Endothelial cell of umbilical vein (primary cell): ENCODE results near the gene PRDM16. TPM values are rescaled to one million over a fixed set of nuclear protein-coding genes. Genes with fewer than 3 reads are reported as not detected.

Source experiments
- BruUV-seq: library from RNA; stranded (reverse); fragments of 400-500 nt; replicated peaks from 2 replicates; lab custom pipeline; 2021; lab: Mats Ljungman, UMichigan
- CTCF ChIA-PET: fragments of 300-600, 350-600 bp; sonication (Branson Sonifier 250); formaldehyde crosslinking; loops from one replicate; lab custom pipeline; 2021; ENCODE audit warnings: antibody characterized with exemption, inconsistent platforms; lab: Charles Lee
- POLR2A ChIA-PET: fragments of 300-600, 350-600 bp; sonication (Branson Sonifier 250); formaldehyde crosslinking; loops from one replicate; lab custom pipeline; 2021; ENCODE audit warnings: antibody characterized with exemption, inconsistent platforms; lab: Charles Lee
- DNase-seq: peaks from one replicate; pipeline ENCODE4 v3.0.0-alpha.2; 2011; ENCODE audit warnings: low read depth, low spot score
- FAIRE-seq: peaks from 2 replicates; lab custom pipeline; 2011; peaks lifted over from hg19 to GRCh38; lab: Jason Lieb, UNC
- H2AFZ ChIP-seq: 2 replicates; pipeline ENCODE4 v1.6.0; 2012; ENCODE audit warnings: low read depth, low read length, control low read depth, inconsistent platforms
- H3K27ac ChIP-seq: 2 replicates; pipeline ENCODE4 v1.5.1; 2011; ENCODE audit warnings: low read depth, mild to moderate bottlenecking, control low read depth, low read length, moderate library complexity; ENCODE audit not compliant: insufficient read depth
- H3K27me3 ChIP-seq, 2 experiments: 2 replicates each; pipeline versions ENCODE4 v1.6.0 to v1.6.1; 2011; ENCODE audit warnings: low read length in 2 of 2, mixed read lengths in 1 of 2; ENCODE audit not compliant: control insufficient read depth in 2 of 2, insufficient read depth in 2 of 2
- H3K36me3 ChIP-seq, 2 experiments: 2 replicates in 1 of 2; 3 replicates in 1 of 2; pipeline ENCODE4 v1.5.1; 2011; ENCODE audit warnings: low read length in 2 of 2, mild to moderate bottlenecking in 1 of 2, moderate library complexity in 1 of 2; ENCODE audit not compliant: control insufficient read depth in 2 of 2, insufficient read depth in 2 of 2; ENCODE audit errors: extremely low read depth in 1 of 2
- H3K4me1 ChIP-seq: 3 replicates; pipeline ENCODE4 v1.5.1; 2011; ENCODE audit warnings: mild to moderate bottlenecking, low read length; ENCODE audit not compliant: control insufficient read depth, insufficient read depth; ENCODE audit errors: extremely low read depth
- H3K4me2 ChIP-seq: 2 replicates; pipeline ENCODE4 v1.6.1; 2011; ENCODE audit warnings: low read length, control low read depth, mixed read lengths; ENCODE audit not compliant: insufficient read depth
- H3K4me3 ChIP-seq, 3 experiments: fragments of 200-600 bp in 1 of 3; sonication (generic), shearing (Covaris generic) in 1 of 3; replicated peaks in 1 of 3; 2 replicates each; pipeline ENCODE4 v1.5.1; 2011 to 2016; ENCODE audit warnings: control low read depth in 3 of 3, low read length in 3 of 3, mild to moderate bottlenecking in 2 of 3, inconsistent platforms in 1 of 3, low read depth in 1 of 3, moderate library complexity in 1 of 3; ENCODE audit not compliant: insufficient read depth in 1 of 3
- H3K79me2 ChIP-seq: 2 replicates; pipeline ENCODE4 v1.6.0; 2012; ENCODE audit warnings: low read length, inconsistent platforms; ENCODE audit not compliant: control insufficient read depth, insufficient read depth
- H3K9ac ChIP-seq: replicated peaks from 2 replicates; pipeline ENCODE3; 2011; ENCODE audit warnings: low read length, control low read depth; ENCODE audit not compliant: insufficient read depth; ENCODE audit errors: extremely low read depth
- H3K9me1 ChIP-seq: replicated peaks from 3 replicates; pipeline ENCODE4 v1.6.0; 2011; ENCODE audit warnings: mild to moderate bottlenecking, low read length; ENCODE audit not compliant: control insufficient read depth, insufficient read depth; ENCODE audit errors: extremely low read depth
- H3K9me3 ChIP-seq: replicated peaks from 2 replicates; pipeline ENCODE4 v1.5.1; 2012; ENCODE audit warnings: low read length, inconsistent platforms; ENCODE audit not compliant: control insufficient read depth, insufficient read depth
- H4K20me1 ChIP-seq: replicated peaks from 2 replicates; pipeline ENCODE3; 2011; ENCODE audit warnings: mild to moderate bottlenecking, low read length; ENCODE audit not compliant: control insufficient read depth, insufficient read depth; ENCODE audit errors: extremely low read depth
- EZH2 ChIP-seq: IDR thresholded peaks from 2 replicates; pipeline ENCODE4 v1.6.1; 2012; ENCODE audit warnings: borderline replicate concordance, low read depth, mild to moderate bottlenecking, moderate library complexity, low read length, inconsistent platforms; ENCODE audit not compliant: severe bottlenecking
- FOS ChIP-seq: IDR thresholded peaks from 2 replicates; pipeline ENCODE4 v1.6.1; 2011; ENCODE audit warnings: mild to moderate bottlenecking, low read length, moderate library complexity, borderline replicate concordance; ENCODE audit not compliant: insufficient read depth
- GATA2 ChIP-seq: IDR thresholded peaks from 2 replicates; pipeline ENCODE4 v1.7.0; 2011; ENCODE audit warnings: low read depth, mild to moderate bottlenecking, moderate library complexity, mixed read lengths, low read length; ENCODE audit not compliant: insufficient read length, insufficient read depth
- JUN ChIP-seq: IDR thresholded peaks from 2 replicates; pipeline ENCODE4 v1.6.1; 2011; ENCODE audit warnings: borderline replicate concordance, low read depth; ENCODE audit not compliant: insufficient read length, insufficient read depth
- MAX ChIP-seq: IDR thresholded peaks from 2 replicates; pipeline ENCODE4 v1.6.1; 2011; ENCODE audit not compliant: insufficient read depth, insufficient read length
- MYC ChIP-seq: IDR thresholded peaks from one replicate; pipeline ENCODE4 v1.6.1; 2011; ENCODE audit warnings: mild to moderate bottlenecking, low read depth, low read length
- POLR2A ChIP-seq: IDR thresholded peaks from 2 replicates; pipeline ENCODE4 v1.6.1; 2012; ENCODE audit warnings: low read depth, mild to moderate bottlenecking, control low read depth, low read length
- POLR2AphosphoS5 ChIP-seq: IDR thresholded peaks from 2 replicates; pipeline ENCODE4 v1.6.1; 2012; ENCODE audit warnings: low read depth, mild to moderate bottlenecking, control low read depth, low read length, moderate library complexity; ENCODE audit not compliant: insufficient read depth
- dilution Hi-C: fragments of 300-500 bp; cut with MboI; formaldehyde crosslinking; loops from one replicate; pipeline ENCODE4 v1.15.0; 2019; ENCODE audit warnings: low sequenced_read_pairs; ENCODE audit not compliant: extremely low pct_ligation_motif_present
- intact Hi-C: fragments of 100-400 bp; cut with micrococcal nuclease; formaldehyde crosslinking; loops from one replicate; pipeline ENCODE4 v1.10.0; 2022
- polyA plus RNA-seq, 4 experiments: library from polyadenylated mRNA; depleted of rRNA in 3 of 4; stranded (reverse) in 3 of 4; unstranded in 1 of 4; fragments of >200 nt; gene quantifications; 2 replicates each; pipeline versions ENCODE4 v1.2.1 to v1.2.3, GENCODE V29; 2011 to 2012; ENCODE audit warnings: missing spikeins in 1 of 4
- total RNA-seq: library from RNA; stranded (reverse); gene quantifications from 2 replicates; pipeline ENCODE4 v1.2.3, GENCODE V29; 2021
- TF ChIP-seq, protein P1 (sequence below), 2 donors: IDR thresholded peaks; 1 replicate in 1 of 2; 2 replicates in 1 of 2; pipeline ENCODE4 v1.5.1; 2011; ENCODE audit warnings: low read length in 2 of 2, mild to moderate bottlenecking in 2 of 2, moderate library complexity in 2 of 2, control low read depth in 1 of 2, inconsistent platforms in 1 of 2, low read depth in 1 of 2; ENCODE audit not compliant: insufficient read depth in 1 of 2; ENCODE audit errors: extremely low read depth in 1 of 2

The PRDM16 gene
- total and polyA plus RNA-seq, 2 donors (not counting 3 experiments of a cell fraction or from before 2014, with no cell fraction given), result not detected

DNA sequence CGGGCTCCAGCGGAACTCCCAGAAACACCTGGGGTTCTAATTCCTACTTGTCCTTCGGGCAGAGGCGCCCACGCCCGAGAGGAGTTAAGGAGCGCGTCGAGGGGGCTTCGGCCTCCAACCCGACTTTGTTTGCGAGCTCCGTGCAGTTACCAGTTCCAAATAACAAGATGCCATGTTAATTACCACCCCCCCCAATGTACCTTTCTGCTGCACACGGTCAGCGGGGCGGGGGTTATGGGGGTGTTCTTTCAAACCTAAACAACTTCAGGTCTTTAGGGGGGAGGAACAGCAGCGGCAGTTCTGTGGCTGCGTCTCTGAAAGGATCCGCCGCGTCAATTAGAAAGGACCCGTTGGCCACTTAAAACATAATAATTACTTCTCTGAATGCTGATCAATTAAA is 114.8 kb downstream of the PRDM16 start:
- ChIA-PET POLR2A (no interaction called here), CTCF (no interaction called here)
- no peak overlapping the region for H2AFZ ChIP-seq
- H3K9me1 ChIP-seq, result no peaks in the 10 kb centered on the region
- H4K20me1 ChIP-seq, result no peaks in the 10 kb centered on the region
- no peak for FAIRE-seq
- H3K36me3 ChIP-seq, result no peaks in the 10 kb centered on the region
- no peak overlapping the region for H3K27ac ChIP-seq
- no peaks in the 10 kb centered on the region for H3K27me3 ChIP-seq
- intact Hi-C loops (no loop called here), dilution Hi-C loops (no loop called here)
- H3K9me3 ChIP-seq, result no peaks in the 10 kb centered on the region
- no peak overlapping the region for H3K4me3 ChIP-seq
- BruUV-seq, result no TSS peak
- no peak overlapping the region for H3K9ac ChIP-seq
- no peak overlapping the region for H3K4me2 ChIP-seq
- H3K79me2 ChIP-seq, result no peaks in the 10 kb centered on the region
- H3K4me1 ChIP-seq, result no peaks in the 10 kb centered on the region
- no peak for TF ChIP-seq EZH2
- no peak for TF ChIP-seq POLR2AphosphoS5
- no peak for TF ChIP-seq GATA2
- TF ChIP-seq, protein P1, sequence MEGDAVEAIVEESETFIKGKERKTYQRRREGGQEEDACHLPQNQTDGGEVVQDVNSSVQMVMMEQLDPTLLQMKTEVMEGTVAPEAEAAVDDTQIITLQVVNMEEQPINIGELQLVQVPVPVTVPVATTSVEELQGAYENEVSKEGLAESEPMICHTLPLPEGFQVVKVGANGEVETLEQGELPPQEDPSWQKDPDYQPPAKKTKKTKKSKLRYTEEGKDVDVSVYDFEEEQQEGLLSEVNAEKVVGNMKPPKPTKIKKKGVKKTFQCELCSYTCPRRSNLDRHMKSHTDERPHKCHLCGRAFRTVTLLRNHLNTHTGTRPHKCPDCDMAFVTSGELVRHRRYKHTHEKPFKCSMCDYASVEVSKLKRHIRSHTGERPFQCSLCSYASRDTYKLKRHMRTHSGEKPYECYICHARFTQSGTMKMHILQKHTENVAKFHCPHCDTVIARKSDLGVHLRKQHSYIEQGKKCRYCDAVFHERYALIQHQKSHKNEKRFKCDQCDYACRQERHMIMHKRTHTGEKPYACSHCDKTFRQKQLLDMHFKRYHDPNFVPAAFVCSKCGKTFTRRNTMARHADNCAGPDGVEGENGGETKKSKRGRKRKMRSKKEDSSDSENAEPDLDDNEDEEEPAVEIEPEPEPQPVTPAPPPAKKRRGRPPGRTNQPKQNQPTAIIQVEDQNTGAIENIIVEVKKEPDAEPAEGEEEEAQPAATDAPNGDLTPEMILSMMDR (IDR thresholded peaks at IDR 0.05; ENCODE audit: extremely low read depth in 1 of 2, insufficient read depth in 1 of 2, low read depth in 1 of 2, low read length in 2 of 2), result no peak
- TF ChIP-seq FOS, result no peak
- no peak for TF ChIP-seq POLR2A
- TF ChIP-seq JUN, result no peak
- no peak for TF ChIP-seq MAX
- no peak for TF ChIP-seq MYC
- no peak for DNase-seq
